Neural cell (in vitro differentiated cells): ENCODE results near the gene YTHDF2. TPM values are rescaled to one million over a fixed set of nuclear protein-coding genes. Genes with fewer than 3 reads are reported as not detected.

Experiments
- H2AFZ ChIP-seq: fragments of 200-600, 300-800 bp; sonication (generic), shearing (Covaris generic); 2 replicates; pipeline ENCODE4 v1.6.0; 2014; ENCODE audit warnings: low read depth, mild to moderate bottlenecking, antibody characterized with exemption, low read length, moderate library complexity
- H3F3A ChIP-seq: fragments of 200-600 bp; shearing (Covaris generic); 2 replicates; pipeline ENCODE4 v1.6.1; 2016; ENCODE audit warnings: mild to moderate bottlenecking, moderate library complexity, mixed read lengths, antibody characterized with exemption, low read length; ENCODE audit not compliant: insufficient read depth, poor library complexity, severe bottlenecking
- H3K27ac ChIP-seq: fragments of 200-600, 300-800 bp; sonication (generic), shearing (Covaris generic); 2 replicates; pipeline ENCODE4 v1.5.1; 2014; ENCODE audit warnings: mild to moderate bottlenecking, low read length, moderate library complexity
- H3K27me3 ChIP-seq: fragments of 300-800, 200-600 bp; sonication (generic), shearing (Covaris generic); 2 replicates; pipeline ENCODE4 v1.6.0; 2014; ENCODE audit warnings: mild to moderate bottlenecking, low read depth, low read length, moderate library complexity; ENCODE audit not compliant: insufficient read depth
- H3K36me3 ChIP-seq: fragments of 300-800, 200-600 bp; sonication (generic), shearing (Covaris generic); 2 replicates; pipeline ENCODE4 v1.5.1; 2014; ENCODE audit warnings: mild to moderate bottlenecking, antibody characterized with exemption, low read length, moderate library complexity; ENCODE audit not compliant: insufficient read depth
- H3K4me2 ChIP-seq: fragments of 300-800, 200-600 bp; sonication (generic), shearing (Covaris generic); 2 replicates; pipeline ENCODE4 v1.6.0; 2014; ENCODE audit warnings: mild to moderate bottlenecking, low read length
- H3K4me3 ChIP-seq: fragments of 300-800, 200-600 bp; sonication (generic), shearing (Covaris generic); 2 replicates; pipeline ENCODE4 v1.5.1; 2014; ENCODE audit warnings: mild to moderate bottlenecking, low read length, moderate library complexity
- H3K79me2 ChIP-seq: fragments of 200-600 bp; shearing (Covaris generic); replicated peaks from 2 replicates; pipeline ENCODE4 v1.6.0; 2014; ENCODE audit warnings: mild to moderate bottlenecking, low read length, moderate library complexity; ENCODE audit not compliant: insufficient read depth
- H3K9ac ChIP-seq: fragments of 300-800, 200-600 bp; sonication (generic), shearing (Covaris generic); 2 replicates; pipeline ENCODE4 v1.6.1; 2016; ENCODE audit warnings: mild to moderate bottlenecking, low read length, mixed read lengths
- H3K9me2 ChIP-seq: fragments of 200-600 bp; shearing (Covaris generic); 2 replicates; pipeline ENCODE4 v1.6.1; 2016; ENCODE audit warnings: mild to moderate bottlenecking, low read length, mixed read lengths; ENCODE audit not compliant: insufficient read depth
- H3K9me3 ChIP-seq: fragments of 200-600, 300-800 bp; sonication (generic), shearing (Covaris generic); 2 replicates; pipeline ENCODE4 v1.6.1; 2016; ENCODE audit warnings: mild to moderate bottlenecking, mixed run types, low read length, moderate library complexity, mixed read lengths
- H4K20me1 ChIP-seq: fragments of 200-600 bp; shearing (Covaris generic); 2 replicates; pipeline ENCODE4 v1.6.1; 2016; ENCODE audit warnings: mild to moderate bottlenecking, mixed run types; ENCODE audit not compliant: insufficient read depth
- EP300 ChIP-seq: fragments of 450-650 bp; conservative IDR thresholded peaks from 2 replicates; pipeline ENCODE4 v1.6.1; 2014; ENCODE audit warnings: antibody characterized with exemption, mild to moderate bottlenecking, moderate library complexity; ENCODE audit not compliant: poor library complexity, severe bottlenecking
- EZH2 ChIP-seq: fragments of 200-600, 300-800 bp; shearing (Covaris generic), sonication (generic); IDR thresholded peaks from 2 replicates; pipeline ENCODE4 v1.6.1; 2014; ENCODE audit warnings: antibody characterized with exemption, low read length, borderline replicate concordance, mild to moderate bottlenecking; ENCODE audit not compliant: insufficient read depth, poor library complexity, severe bottlenecking
- MXI1 ChIP-seq: fragments of 450-650 bp; conservative IDR thresholded peaks from 2 replicates; pipeline ENCODE4 v1.6.1; 2014; ENCODE audit warnings: antibody characterized with exemption, mild to moderate bottlenecking; ENCODE audit not compliant: poor library complexity, severe bottlenecking
- POLR2AphosphoS5 ChIP-seq: IDR thresholded peaks from 2 replicates; pipeline ENCODE4 v1.6.1; 2012
- RAD21 ChIP-seq: fragments of 450-650 bp; conservative IDR thresholded peaks from 2 replicates; pipeline ENCODE4 v1.6.1; 2014; ENCODE audit warnings: antibody characterized with exemption, mild to moderate bottlenecking, moderate library complexity
- SMC3 ChIP-seq: fragments of 450-650 bp; conservative IDR thresholded peaks from 2 replicates; pipeline ENCODE4 v1.6.1; 2014; ENCODE audit warnings: antibody characterized with exemption, mild to moderate bottlenecking, moderate library complexity; ENCODE audit not compliant: poor library complexity
- TAF1 ChIP-seq: IDR thresholded peaks from 2 replicates; pipeline ENCODE4 v1.6.1; 2012; ENCODE audit warnings: low read depth
- polyA plus RNA-seq: library from polyadenylated mRNA; depleted of rRNA; stranded (reverse); fragments of >200 nt; gene quantifications from 2 replicates; pipeline ENCODE4 v1.2.3, GENCODE V29; 2014
- TF ChIP-seq, protein P1 (sequence below): IDR thresholded peaks from 2 replicates; pipeline ENCODE4 v1.6.1; 2012; ENCODE audit warnings: borderline replicate concordance
- TF ChIP-seq, protein P2 (sequence below): fragments of 450-650 bp; IDR thresholded peaks from 2 replicates; pipeline ENCODE4 v1.5.1; 2014; ENCODE audit warnings: antibody characterized with exemption, mild to moderate bottlenecking, moderate library complexity; ENCODE audit not compliant: poor library complexity, severe bottlenecking

The YTHDF2 gene
- polyA plus RNA-seq, 1 donor from 2014 or later: 90.2 TPM

- no peak overlapping the region for H3K4me3 ChIP-seq
- H3K36me3 ChIP-seq: no peaks in the 10 kb centered on the region
- H4K20me1 ChIP-seq: no peaks in the 10 kb centered on the region
- H2AFZ ChIP-seq: no peak overlapping the region
- no peaks in the 10 kb centered on the region for H3K79me2 ChIP-seq
- no peaks in the 10 kb centered on the region for H3K9me2 ChIP-seq
- TF ChIP-seq POLR2AphosphoS5 (no peak), EP300 (no peak), TAF1 (no peak), EZH2 (no peak), RAD21 (no peak), SMC3 (no peak), MXI1 (no peak)
- TF ChIP-seq, protein P1, sequence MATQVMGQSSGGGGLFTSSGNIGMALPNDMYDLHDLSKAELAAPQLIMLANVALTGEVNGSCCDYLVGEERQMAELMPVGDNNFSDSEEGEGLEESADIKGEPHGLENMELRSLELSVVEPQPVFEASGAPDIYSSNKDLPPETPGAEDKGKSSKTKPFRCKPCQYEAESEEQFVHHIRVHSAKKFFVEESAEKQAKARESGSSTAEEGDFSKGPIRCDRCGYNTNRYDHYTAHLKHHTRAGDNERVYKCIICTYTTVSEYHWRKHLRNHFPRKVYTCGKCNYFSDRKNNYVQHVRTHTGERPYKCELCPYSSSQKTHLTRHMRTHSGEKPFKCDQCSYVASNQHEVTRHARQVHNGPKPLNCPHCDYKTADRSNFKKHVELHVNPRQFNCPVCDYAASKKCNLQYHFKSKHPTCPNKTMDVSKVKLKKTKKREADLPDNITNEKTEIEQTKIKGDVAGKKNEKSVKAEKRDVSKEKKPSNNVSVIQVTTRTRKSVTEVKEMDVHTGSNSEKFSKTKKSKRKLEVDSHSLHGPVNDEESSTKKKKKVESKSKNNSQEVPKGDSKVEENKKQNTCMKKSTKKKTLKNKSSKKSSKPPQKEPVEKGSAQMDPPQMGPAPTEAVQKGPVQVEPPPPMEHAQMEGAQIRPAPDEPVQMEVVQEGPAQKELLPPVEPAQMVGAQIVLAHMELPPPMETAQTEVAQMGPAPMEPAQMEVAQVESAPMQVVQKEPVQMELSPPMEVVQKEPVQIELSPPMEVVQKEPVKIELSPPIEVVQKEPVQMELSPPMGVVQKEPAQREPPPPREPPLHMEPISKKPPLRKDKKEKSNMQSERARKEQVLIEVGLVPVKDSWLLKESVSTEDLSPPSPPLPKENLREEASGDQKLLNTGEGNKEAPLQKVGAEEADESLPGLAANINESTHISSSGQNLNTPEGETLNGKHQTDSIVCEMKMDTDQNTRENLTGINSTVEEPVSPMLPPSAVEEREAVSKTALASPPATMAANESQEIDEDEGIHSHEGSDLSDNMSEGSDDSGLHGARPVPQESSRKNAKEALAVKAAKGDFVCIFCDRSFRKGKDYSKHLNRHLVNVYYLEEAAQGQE: no peak
- TF ChIP-seq, protein P2, sequence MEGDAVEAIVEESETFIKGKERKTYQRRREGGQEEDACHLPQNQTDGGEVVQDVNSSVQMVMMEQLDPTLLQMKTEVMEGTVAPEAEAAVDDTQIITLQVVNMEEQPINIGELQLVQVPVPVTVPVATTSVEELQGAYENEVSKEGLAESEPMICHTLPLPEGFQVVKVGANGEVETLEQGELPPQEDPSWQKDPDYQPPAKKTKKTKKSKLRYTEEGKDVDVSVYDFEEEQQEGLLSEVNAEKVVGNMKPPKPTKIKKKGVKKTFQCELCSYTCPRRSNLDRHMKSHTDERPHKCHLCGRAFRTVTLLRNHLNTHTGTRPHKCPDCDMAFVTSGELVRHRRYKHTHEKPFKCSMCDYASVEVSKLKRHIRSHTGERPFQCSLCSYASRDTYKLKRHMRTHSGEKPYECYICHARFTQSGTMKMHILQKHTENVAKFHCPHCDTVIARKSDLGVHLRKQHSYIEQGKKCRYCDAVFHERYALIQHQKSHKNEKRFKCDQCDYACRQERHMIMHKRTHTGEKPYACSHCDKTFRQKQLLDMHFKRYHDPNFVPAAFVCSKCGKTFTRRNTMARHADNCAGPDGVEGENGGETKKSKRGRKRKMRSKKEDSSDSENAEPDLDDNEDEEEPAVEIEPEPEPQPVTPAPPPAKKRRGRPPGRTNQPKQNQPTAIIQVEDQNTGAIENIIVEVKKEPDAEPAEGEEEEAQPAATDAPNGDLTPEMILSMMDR: no peak
- H3K9me3 ChIP-seq: no peaks in the 10 kb centered on the region
- peak overlapping the region; percentile 34 for H3K27ac ChIP-seq
- no peaks in the 10 kb centered on the region for H3K27me3 ChIP-seq
- H3F3A ChIP-seq: no peaks in the 10 kb centered on the region
- no peak overlapping the region for H3K4me2 ChIP-seq
- H3K9ac ChIP-seq: no peak overlapping the region
These were observed 64.7 kb downstream of the YTHDF2 start for GRCh38 chr1:28801461-28801860.

DNA sequence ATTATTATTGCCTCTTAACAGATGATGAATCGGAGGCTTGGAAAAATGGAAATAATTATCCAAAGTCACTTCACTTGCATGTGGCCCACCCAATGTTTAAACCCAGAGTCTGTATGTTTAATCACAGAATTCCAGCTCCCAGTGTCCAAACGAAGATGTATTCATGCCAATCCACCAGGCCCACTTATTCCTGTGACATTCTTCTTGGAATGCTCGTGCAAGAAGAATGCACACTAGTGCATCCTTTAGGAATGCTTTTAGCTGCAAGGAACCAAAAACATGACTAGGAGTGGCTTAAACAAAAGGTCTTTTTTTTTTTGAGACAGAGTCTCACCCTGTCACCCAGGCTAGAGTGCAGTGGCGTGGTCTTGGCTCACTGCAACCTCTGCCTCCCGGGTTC, 66.3 kb downstream of the YTHDF2 start:
- Histone ChIP-seq H3K9me3 (no peaks in the 10 kb centered on the region), H3K79me2 (no peaks in the 10 kb centered on the region), H3K9me2 (no peaks in the 10 kb centered on the region), H3K27me3 (no peaks in the 10 kb centered on the region), H2AFZ (no peak overlapping the region), H3K9ac (no peak overlapping the region), H3F3A (no peaks in the 10 kb centered on the region), H3K36me3 (no peaks in the 10 kb centered on the region), H3K27ac (no peak overlapping the region), H4K20me1 (no peaks in the 10 kb centered on the region), H3K4me3 (no peak overlapping the region), H3K4me2 (no peak overlapping the region)
- TF ChIP-seq, protein P1: no peak
- no peak for TF ChIP-seq EZH2
- TF ChIP-seq MXI1: no peak
- TF ChIP-seq EP300: no peak
- no peak for TF ChIP-seq TAF1
- no peak for TF ChIP-seq SMC3
- TF ChIP-seq, protein P2: no peak
- no peak for TF ChIP-seq POLR2AphosphoS5
- no peak for TF ChIP-seq RAD21
